GM12892 (cell line): ENCODE measurements around the gene FCN1.

Experiments used
- POLR2A ChIP-seq: IDR thresholded peaks from 2 replicates; pipeline ENCODE4 v1.6.1; 2011; ENCODE audit warnings: low read depth, low read length, control low read depth
- POLR2AphosphoS5 ChIP-seq: IDR thresholded peaks from 2 replicates; pipeline ENCODE4 v1.6.1; 2011; ENCODE audit warnings: low read depth, low read length, control low read depth

DNA sequence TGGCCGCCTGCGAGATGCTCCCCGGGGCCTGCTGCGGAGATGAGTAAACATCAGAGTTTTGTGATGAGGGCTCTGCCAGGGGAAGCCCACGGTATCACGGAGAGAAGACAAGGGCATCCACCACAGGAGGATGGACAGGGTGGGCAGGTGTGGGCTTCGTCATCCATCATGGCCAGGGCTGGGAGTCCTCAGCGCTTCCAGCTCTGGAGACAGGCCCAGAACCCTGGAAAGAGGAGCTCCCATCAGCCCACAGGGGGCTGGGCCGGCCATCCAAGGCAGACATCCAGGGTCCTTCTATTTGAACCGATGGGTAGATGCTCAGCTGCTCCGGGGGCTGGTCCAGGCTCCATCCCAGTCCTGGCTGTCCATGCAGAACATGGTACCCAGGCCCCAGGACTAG lies 22.1 kb upstream of the FCN1 start:
- TF ChIP-seq POLR2A = no peak
- no peak for TF ChIP-seq POLR2AphosphoS5
